Skin epidermis (tissue), 12 donors: ENCODE results near the gene PRAMEF15.
"Not testable (repeated sequence)": the region's sequence is repeated elsewhere in the genome, so short reads cannot be mapped to it uniquely, and the experiment has no call there.

ENCODE experiments used
- H3K27ac ChIP-seq, 21 experiments: fragments of 200-600 bp; sonication (generic) in 11 of 21; one replicate each; pipeline ENCODE4 v1.5.0; 2020; ENCODE audit warnings: mild to moderate bottlenecking in 3 of 21, inconsistent platforms in 2 of 21, moderate library complexity in 2 of 21
- H3K4me3 ChIP-seq, 7 experiments: fragments of 200-600 bp; sonication (generic) in 2 of 7; one replicate each; pipeline ENCODE4 v1.5.0; 2020; ENCODE audit warnings: inconsistent platforms in 2 of 7, mild to moderate bottlenecking in 2 of 7, moderate library complexity in 1 of 7

PRAMEF15 gene

GRCh38 chr1:13315281-13315680 is at the start of gene PRAMEF15:
TSS of gene PRAMEF15 (plus strand) at chr1:13315581. CDS start at chr1:13318408, 2,827 bp downstream.
- not testable (repeated sequence) for H3K4me3 ChIP-seq, H3K27ac ChIP-seq

DNA sequence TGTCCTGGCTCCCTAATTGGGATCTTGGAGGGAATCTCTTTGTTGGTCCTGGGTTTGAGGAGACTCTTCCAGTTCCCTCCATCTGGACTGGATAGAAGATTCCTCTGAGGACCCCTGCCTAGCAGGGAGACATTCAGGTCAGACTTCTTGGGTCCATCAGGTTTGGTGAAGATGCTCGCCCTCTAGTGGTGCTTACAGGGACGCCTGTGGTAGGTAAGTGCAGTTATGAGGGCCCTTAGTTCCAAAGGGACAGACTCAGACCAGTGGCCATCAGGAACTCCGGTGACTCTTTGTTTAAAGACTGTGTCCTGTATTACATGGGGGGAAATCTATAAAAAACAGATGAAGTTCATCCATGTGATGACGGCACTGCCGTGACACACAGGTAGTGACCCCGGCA is 38.4 kb upstream of the PRAMEF15 start:
- not testable (repeated sequence) for H3K27ac ChIP-seq

DNA sequence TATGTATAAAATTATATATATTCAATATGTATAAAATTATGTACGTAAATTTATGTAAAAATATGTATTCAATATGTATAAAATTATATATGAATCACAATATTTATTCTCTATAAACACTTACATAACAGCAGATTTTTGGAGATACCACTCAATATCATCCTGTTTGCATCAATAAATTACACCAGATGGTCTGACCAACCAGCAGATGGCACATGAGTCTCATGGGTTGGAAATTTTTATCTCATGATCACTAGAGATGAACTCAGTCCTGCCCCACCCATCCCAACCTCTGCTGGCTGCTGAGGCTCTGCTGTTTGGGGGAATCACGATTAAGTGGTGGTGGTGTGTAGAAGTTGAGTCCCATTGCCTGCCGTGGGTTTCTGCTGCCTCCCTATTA is 35.8 kb upstream of the PRAMEF15 start:
- H3K4me3 ChIP-seq, H3K27ac ChIP-seq: not testable (repeated sequence)

More for the DNA sequence above, 38.4 kb upstream of the PRAMEF15 start:
- H3K4me3 ChIP-seq, result not testable (repeated sequence)

- H3K27ac ChIP-seq, H3K4me3 ChIP-seq: not testable (repeated sequence)
Observed at GRCh38 chr1:13285037-13285436, 30.3 kb upstream of the PRAMEF15 start, which contains the start of gene PRAMEF8. TSS of gene PRAMEF8 (minus strand) at chr1:13285137. CDS start at chr1:13284091, 1,046 bp downstream.

- not testable (repeated sequence) for H3K4me3 ChIP-seq, H3K27ac ChIP-seq
Observed at GRCh38 chr1:13289030-13289429, 26.4 kb upstream of the PRAMEF15 start.

DNA sequence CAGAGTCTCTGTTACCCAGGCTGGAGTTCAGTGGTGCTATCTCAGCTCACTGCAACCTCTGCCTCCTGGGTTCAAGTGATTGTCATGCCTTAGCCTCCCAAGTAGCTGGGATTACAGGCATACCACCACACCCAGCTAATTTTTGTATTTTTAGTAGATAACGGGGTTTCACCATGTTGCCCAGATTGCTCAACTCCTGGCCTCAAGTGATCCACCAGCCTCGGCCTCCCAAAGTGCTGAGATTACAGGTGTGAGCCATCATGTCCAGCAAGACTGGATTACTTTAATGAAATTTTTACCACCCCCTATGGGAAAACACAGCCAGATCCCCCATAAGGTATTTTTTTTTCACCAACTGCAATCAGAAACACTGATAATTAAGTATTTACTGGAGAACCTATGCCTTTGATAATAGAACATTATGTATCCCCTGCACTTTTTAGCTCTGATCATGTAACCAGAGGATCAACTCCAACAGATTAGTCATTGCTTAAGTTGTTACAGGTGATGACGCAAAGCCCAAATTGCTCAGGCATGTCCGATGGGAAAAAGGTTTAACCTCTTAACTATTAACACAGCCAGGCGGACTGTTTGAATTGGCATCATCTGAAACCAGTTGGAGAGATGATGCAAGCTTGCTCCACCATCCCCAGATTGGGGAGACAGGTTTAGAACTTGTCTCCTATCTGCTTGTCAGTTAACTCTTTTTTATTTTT is 18.0 kb upstream of the PRAMEF15 start:
- not testable (repeated sequence) for H3K27ac ChIP-seq, H3K4me3 ChIP-seq

DNA sequence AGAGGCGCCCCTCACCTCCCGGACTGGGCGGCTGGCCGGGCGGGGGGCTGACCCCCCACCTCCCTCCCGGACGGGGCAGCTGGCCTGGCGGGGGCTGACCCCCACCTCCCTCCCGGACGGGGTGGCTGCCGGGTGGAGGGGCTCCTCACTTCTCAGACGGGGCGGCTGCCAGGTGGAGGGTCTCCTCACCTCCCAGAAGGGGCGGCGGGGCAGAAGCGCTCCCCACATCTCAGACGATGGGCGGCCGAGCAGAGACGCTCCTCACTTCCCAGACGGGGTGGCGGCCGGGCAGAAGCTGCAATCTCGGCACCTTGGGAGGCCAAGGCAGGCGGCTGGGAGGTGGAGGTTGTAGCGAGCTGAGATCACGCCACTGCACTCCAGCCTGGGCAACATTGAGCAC is 16.7 kb upstream of the PRAMEF15 start:
- H3K27ac ChIP-seq, H3K4me3 ChIP-seq: not testable (repeated sequence)

- not testable (repeated sequence) for H3K4me3 ChIP-seq, H3K27ac ChIP-seq
Observed at GRCh38 chr1:13302197-13302596, 13.2 kb upstream of the PRAMEF15 start.

- not testable (repeated sequence) for H3K27ac ChIP-seq, H3K4me3 ChIP-seq
Observed at GRCh38 chr1:13303239-13303638, 12.1 kb upstream of the PRAMEF15 start, which contains the start of gene PRAMEF33. TSS of gene PRAMEF33 (plus strand) at chr1:13303539. CDS start at chr1:13305955, 2,416 bp downstream.

GRCh38 chr1:13342496-13342895 is 27.1 kb downstream of the PRAMEF15 start:
- H3K27ac ChIP-seq, H3K4me3 ChIP-seq: not testable (repeated sequence)

- H3K4me3 ChIP-seq, H3K27ac ChIP-seq: not testable (repeated sequence)
Observed at GRCh38 chr1:13347034-13347433, 31.7 kb downstream of the PRAMEF15 start, which contains the start of gene PRAMEF14. TSS of gene PRAMEF14 (minus strand) at chr1:13347134. CDS start at chr1:13345314, 1,820 bp downstream.

DNA sequence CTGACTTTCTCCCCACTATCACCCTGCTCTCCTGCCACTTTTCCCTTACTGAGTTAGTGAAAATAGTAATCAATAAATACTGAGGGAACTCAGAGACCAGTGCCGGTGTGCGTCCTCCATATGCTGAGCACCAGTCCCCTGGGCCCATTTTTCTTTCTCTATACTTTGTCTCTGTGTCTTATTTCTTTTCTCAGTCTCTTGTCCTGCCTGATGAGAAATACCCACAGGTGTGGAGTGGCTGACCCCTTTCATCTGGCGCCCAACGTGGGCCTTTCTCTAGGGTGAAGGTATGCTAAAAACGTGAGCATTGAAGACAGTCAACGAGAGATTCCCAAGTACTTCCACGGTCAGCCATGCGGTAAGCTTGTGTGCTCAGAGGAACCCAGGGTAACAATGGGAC is 38.1 kb downstream of the PRAMEF15 start:
- H3K4me3 ChIP-seq, H3K27ac ChIP-seq: not testable (repeated sequence)

DNA sequence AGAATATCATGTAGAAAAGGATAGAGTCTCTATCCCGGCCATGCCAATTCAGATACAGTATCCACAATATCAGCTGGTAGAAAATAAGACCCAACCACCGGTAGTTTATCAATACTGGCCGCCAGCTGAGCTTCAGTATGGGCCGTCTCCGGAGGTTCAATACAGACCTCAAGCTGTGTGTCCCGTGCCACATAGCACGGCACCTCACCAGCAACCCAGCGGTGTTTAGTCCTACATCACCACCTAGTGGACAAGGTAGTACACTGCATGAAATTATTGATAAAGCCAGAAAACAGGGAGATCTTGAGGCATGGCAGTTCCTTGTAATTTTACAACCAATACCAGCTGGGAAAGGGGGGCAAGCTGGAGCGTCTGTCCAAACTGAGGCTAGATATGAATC is 39.1 kb downstream of the PRAMEF15 start:
- H3K27ac ChIP-seq, H3K4me3 ChIP-seq: not testable (repeated sequence)

- H3K4me3 ChIP-seq, H3K27ac ChIP-seq: not testable (repeated sequence)
Observed at GRCh38 chr1:13356774-13357173, 41.4 kb downstream of the PRAMEF15 start.

- not testable (repeated sequence) for H3K27ac ChIP-seq, H3K4me3 ChIP-seq
Observed at GRCh38 chr1:13362364-13362763, 47.0 kb downstream of the PRAMEF15 start.

GRCh38 chr1:13364928-13365327 is 49.5 kb downstream of the PRAMEF15 start:
- not testable (repeated sequence) for H3K4me3 ChIP-seq, H3K27ac ChIP-seq

GRCh38 chr1:13366536-13366935 is 51.2 kb downstream of the PRAMEF15 start:
- not testable (repeated sequence) for H3K27ac ChIP-seq, H3K4me3 ChIP-seq

DNA sequence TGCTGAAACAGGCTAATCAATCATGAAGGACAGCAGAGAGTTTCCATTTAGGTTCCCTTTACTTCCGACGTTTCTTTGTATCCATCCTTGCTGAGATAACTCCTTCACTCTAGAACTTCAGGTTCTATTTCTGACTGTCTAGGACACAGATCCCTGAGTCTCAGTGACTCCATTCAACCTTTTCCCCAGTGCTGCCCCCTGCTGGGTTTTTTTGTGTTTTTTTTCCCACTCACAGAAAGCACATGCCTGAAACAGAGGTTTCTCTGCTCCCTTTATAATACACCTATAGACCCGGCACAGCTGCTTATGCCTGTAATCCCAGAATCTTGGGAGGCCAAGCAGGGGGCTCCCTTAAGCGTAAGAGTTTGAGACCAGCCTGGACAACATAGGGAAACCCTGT is 53.2 kb downstream of the PRAMEF15 start:
- H3K4me3 ChIP-seq, H3K27ac ChIP-seq: not testable (repeated sequence)
